ENCODE measurements around the gene TMEM250.

TMEM250 gene

GRCh38 chr9:136093995-136094881 is 24.4 kb downstream of the TMEM250 start:
- no peak for DNase-seq (ENCODE audit: low read depth in 2 of 2)

- DNase-seq (ENCODE audit: low read depth in 2 of 2), result no peak
Measured at GRCh38 chr9:136093346-136093986, 25.2 kb downstream of the TMEM250 start.

GRCh38 chr9:136092741-136093140 is 25.9 kb downstream of the TMEM250 start:
- DNase-seq (ENCODE audit: low read depth in 2 of 2), result no peak

GRCh38 chr9:136092353-136092650 is 26.4 kb downstream of the TMEM250 start:
- no peak for DNase-seq (ENCODE audit: low read depth in 2 of 2)

GRCh38 chr9:136091582-136092352 is 26.9 kb downstream of the TMEM250 start:
- DNase-seq (ENCODE audit: low read depth in 2 of 2), result no peak

- DNase-seq (ENCODE audit: low read depth in 2 of 2), result no peak
Measured at GRCh38 chr9:136090768-136091581, 27.7 kb downstream of the TMEM250 start.

GRCh38 chr9:136090056-136090735 is 28.5 kb downstream of the TMEM250 start:
- DNase-seq (ENCODE audit: low read depth in 2 of 2), result no peak

- DNase-seq (ENCODE audit: low read depth in 2 of 2), result peak in 1 of 2 experiments; percentile 9
Measured at GRCh38 chr9:136089697-136090045, 29.0 kb downstream of the TMEM250 start.

- no peak for DNase-seq (ENCODE audit: low read depth in 2 of 2)
Measured at GRCh38 chr9:136088939-136089696, 29.6 kb downstream of the TMEM250 start.

GRCh38 chr9:136088481-136088938 is 30.2 kb downstream of the TMEM250 start:
- DNase-seq (ENCODE audit: low read depth in 2 of 2), result no peak

GRCh38 chr9:136087741-136088480 is 30.8 kb downstream of the TMEM250 start:
- no peak for DNase-seq (ENCODE audit: low read depth in 2 of 2)

GRCh38 chr9:136086951-136087740 is 31.5 kb downstream of the TMEM250 start:
- no peak for DNase-seq (ENCODE audit: low read depth in 2 of 2)

- no peak for DNase-seq (ENCODE audit: low read depth in 2 of 2)
Measured at GRCh38 chr9:136086213-136086881, 32.3 kb downstream of the TMEM250 start.

GRCh38 chr9:136085815-136086212 is 32.9 kb downstream of the TMEM250 start:
- DNase-seq (ENCODE audit: low read depth in 2 of 2), result no peak

GRCh38 chr9:136084063-136084944 is 34.4 kb downstream of the TMEM250 start:
- DNase-seq (ENCODE audit: low read depth in 2 of 2), result no peak

GRCh38 chr9:136083558-136084062 is 35.1 kb downstream of the TMEM250 start:
- no peak for DNase-seq (ENCODE audit: low read depth in 2 of 2)

Measured in fibroblast of skin of left biceps (primary cell).